ENCODE measurements around the gene SCFD1.
A peak's percentile ranks its signal among the peaks of the same experiment; 100 is the strongest.

- peak; percentile 40 for TF ChIP-seq CTCF (IDR thresholded peaks at IDR 0.05)
- TF ChIP-seq ZFX (IDR thresholded peaks at IDR 0.05; ENCODE audit: borderline replicate concordance), result no peak
Observed at GRCh38 chr14:30657606-30658163, 35.6 kb downstream of the SCFD1 start.

Measured in 22Rv1 (cell line).